Effector memory CD8-positive, alpha-beta T cell (primary cell): ENCODE measurements around the gene XCR1.

Experiments
- ATAC-seq: fragments of 150-1000 bp; cut with Tn5 transposase; replicated peaks from 2 replicates; pipeline ENCODE4 v1.10.0; 2021; ENCODE audit warnings: mild to moderate bottlenecking, moderate library complexity
- DNase-seq, 3 experiments: peaks; one replicate each; pipeline ENCODE4 v3.0.0; 2021
- H3K27ac Mint-ChIP-seq, 2 donors: one replicate each; pipeline ENCODE4 v1.8.0; 2022; ENCODE audit warnings: mild to moderate bottlenecking in 2 of 2, mixed read lengths in 2 of 2, moderate library complexity in 2 of 2
- H3K27me3 Mint-ChIP-seq, 2 donors: one replicate each; pipeline ENCODE4 v1.8.0; 2022; ENCODE audit warnings: mixed read lengths in 2 of 2
- H3K36me3 Mint-ChIP-seq: one replicate; pipeline ENCODE4 v1.8.0; 2022; ENCODE audit warnings: mild to moderate bottlenecking, moderate library complexity, mixed read lengths; ENCODE audit not compliant: insufficient read depth
- H3K4me1 Mint-ChIP-seq, 2 donors: one replicate each; pipeline ENCODE4 v1.8.0; 2022; ENCODE audit warnings: low read depth in 2 of 2, mixed read lengths in 2 of 2
- H3K4me3 Mint-ChIP-seq, 2 donors: one replicate each; pipeline ENCODE4 v1.8.0; 2022; ENCODE audit warnings: mild to moderate bottlenecking in 2 of 2, mixed read lengths in 2 of 2, moderate library complexity in 2 of 2
- H3K9me3 Mint-ChIP-seq, 2 donors: one replicate each; pipeline ENCODE4 v1.8.0; 2022; ENCODE audit warnings: mixed read lengths in 2 of 2

Gene XCR1

DNA sequence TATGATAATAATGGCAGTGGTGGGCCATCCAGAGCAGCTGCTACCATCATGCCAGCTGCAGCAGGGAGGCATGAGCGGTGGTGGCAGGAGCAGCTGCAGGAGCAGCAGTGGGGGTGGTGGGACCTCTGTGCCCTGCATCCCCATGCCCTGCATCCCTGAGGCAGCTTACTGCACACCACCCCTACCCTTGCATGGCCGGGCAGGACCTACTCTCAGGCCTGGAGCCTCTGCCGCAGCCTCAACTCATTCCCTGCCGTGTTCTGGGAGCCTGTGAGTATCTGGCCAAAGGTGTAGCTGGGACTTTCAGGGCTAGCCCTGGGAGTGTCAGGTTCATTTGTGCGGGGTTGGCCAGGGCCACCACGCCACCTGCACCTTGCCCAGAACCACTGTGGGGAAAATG is 3.3 kb upstream of the XCR1 start:
- H3K4me3 Mint-ChIP-seq, result no peak overlapping the region
- H3K27ac Mint-ChIP-seq, result no peak overlapping the region
- no peak for DNase-seq
- H3K9me3 Mint-ChIP-seq, result peaks cover 0 to 4% of the 10 kb centered on the region in 2 donors
- H3K4me1 Mint-ChIP-seq, result peaks cover 1 to 6% of the 10 kb centered on the region in 2 donors
- no peaks in the 10 kb centered on the region for H3K27me3 Mint-ChIP-seq
- ATAC-seq, result no peak
- H3K36me3 Mint-ChIP-seq, result no peaks in the 10 kb centered on the region

DNA sequence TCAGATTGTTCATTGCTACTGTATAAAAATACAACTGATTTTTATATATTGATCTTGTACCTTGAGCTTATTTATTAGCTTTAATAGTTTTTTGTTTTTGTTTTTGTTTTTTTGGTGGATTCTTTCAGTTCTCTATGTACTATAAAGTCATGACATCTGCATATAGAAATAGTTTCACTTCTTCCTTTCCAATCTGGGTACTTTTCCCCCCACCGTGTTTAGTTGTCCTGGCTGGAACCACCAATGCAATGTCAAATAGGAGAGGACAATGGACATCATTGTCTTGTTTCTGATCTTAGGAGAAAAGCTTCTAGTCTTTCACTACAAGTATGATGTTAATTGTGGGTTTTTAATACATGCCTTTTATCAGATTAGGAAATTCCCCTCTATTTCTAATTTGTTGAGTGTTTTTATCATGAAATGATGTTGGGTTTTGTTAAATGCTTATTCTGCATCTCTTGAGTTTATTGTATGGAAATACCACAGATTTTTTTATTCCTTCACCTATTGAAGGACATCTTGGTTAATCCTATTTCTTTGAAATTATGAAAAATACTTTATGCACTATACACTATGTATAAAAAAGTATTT is 2.8 kb upstream of the XCR1 start:
- H3K4me1 Mint-ChIP-seq, result peaks cover 1 to 6% of the 10 kb centered on the region in 2 donors
- H3K27me3 Mint-ChIP-seq, result no peaks in the 10 kb centered on the region
- H3K27ac Mint-ChIP-seq, result peak overlapping the region in 1 of 2 donors; percentile 59
- ATAC-seq (no peak), DNase-seq (no peak)
- no peak overlapping the region for H3K4me3 Mint-ChIP-seq
- H3K9me3 Mint-ChIP-seq, result peaks cover 0 to 4% of the 10 kb centered on the region in 2 donors
- H3K36me3 Mint-ChIP-seq, result no peaks in the 10 kb centered on the region

DNA sequence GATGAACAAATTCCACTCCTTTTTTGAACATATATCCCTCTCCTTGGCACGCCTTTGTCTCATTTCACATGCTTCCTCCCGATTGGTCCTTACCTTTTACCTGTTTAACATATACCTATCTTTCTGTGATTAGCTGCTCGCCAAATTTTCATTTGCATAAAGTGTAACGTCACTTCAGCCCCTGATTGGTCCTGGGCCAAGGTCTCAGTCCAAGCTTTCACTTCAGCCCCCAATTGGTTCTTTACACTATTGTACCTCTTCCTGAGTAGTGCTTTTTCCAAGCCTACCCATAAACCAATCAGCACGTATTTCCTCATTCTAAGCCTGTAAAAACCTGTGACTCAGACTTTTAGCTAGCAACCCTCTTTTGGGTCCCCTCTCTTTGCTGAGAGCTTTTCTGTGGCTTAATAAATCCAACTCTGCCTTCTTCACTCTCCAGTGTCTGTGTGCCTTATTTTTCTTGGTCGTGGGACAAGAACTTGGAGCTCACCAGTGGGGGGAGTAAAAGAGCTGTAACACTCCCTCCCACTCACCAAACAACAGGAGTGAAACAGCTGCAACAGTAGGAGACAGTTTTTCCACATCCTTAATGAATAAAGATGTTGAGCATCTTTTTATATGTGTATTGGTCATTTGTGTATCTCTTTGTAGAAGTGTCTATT is 584 bp upstream of the XCR1 start:
- DNase-seq (no peak), ATAC-seq (no peak)
- no peaks in the 10 kb centered on the region for H3K36me3 Mint-ChIP-seq
- no peak overlapping the region for H3K4me3 Mint-ChIP-seq
- H3K27ac Mint-ChIP-seq, result peak overlapping the region in 1 of 2 donors; percentile 76
- no peaks in the 10 kb centered on the region for H3K27me3 Mint-ChIP-seq
- H3K9me3 Mint-ChIP-seq, result peaks cover 0 to 4% of the 10 kb centered on the region in 2 donors
- peaks cover 1 to 6% of the 10 kb centered on the region in 2 donors for H3K4me1 Mint-ChIP-seq

DNA sequence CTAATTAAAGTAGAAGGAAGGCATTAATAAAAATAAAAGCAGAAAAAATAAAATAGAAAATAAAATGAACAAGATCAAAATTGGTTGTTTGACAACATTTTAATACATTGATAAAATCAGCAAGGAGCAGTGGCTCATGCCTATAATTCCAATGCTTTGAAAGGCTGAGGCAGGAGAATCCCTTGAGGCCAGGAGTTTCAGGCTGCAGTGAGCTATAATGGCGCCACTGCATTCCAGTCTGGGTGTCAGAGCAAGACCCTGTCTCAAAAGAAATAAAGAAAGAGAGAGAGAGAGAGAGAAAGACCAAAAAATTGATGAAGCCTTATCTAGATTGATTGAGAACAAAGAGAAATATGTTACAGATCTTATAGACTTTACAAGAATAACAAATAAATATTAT is 2.1 kb downstream of the XCR1 start:
- no peak overlapping the region for H3K27ac Mint-ChIP-seq
- no peak overlapping the region for H3K4me3 Mint-ChIP-seq
- ATAC-seq (no peak), DNase-seq (no peak)
- H3K36me3 Mint-ChIP-seq, result no peaks in the 10 kb centered on the region
- H3K9me3 Mint-ChIP-seq, result peaks cover 0 to 4% of the 10 kb centered on the region in 2 donors
- H3K27me3 Mint-ChIP-seq, result no peaks in the 10 kb centered on the region
- peaks cover 8 to 11% of the 10 kb centered on the region in 2 donors for H3K4me1 Mint-ChIP-seq

DNA sequence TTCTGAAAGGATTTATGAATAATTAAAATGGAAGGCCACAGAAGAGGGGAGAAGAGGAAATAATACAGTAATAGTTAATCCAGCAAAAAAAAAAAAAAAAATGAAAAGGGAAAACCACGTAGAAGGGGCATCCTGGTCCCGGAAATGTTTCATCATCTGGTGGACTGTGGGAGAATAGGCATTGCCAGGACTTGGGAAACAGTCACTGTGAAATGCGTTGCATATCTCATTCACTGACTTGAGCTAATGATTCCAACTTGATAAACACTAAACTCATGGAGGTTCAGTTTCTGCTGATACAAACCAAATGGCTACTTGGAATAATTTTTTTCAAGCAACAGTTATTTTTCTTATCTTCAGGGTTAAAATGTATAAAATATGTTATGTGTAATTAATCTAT is 3.2 kb downstream of the XCR1 start:
- ATAC-seq (no peak), DNase-seq (no peak)
- Mint-ChIP-seq H3K36me3 (peaks cover 3% of the 10 kb centered on the region), H3K4me3 (no peak overlapping the region), H3K4me1 (peaks cover 5 to 11% of the 10 kb centered on the region in 2 donors), H3K9me3 (peaks cover 0 to 4% of the 10 kb centered on the region in 2 donors), H3K27ac (no peak overlapping the region), H3K27me3 (no peaks in the 10 kb centered on the region)

DNA sequence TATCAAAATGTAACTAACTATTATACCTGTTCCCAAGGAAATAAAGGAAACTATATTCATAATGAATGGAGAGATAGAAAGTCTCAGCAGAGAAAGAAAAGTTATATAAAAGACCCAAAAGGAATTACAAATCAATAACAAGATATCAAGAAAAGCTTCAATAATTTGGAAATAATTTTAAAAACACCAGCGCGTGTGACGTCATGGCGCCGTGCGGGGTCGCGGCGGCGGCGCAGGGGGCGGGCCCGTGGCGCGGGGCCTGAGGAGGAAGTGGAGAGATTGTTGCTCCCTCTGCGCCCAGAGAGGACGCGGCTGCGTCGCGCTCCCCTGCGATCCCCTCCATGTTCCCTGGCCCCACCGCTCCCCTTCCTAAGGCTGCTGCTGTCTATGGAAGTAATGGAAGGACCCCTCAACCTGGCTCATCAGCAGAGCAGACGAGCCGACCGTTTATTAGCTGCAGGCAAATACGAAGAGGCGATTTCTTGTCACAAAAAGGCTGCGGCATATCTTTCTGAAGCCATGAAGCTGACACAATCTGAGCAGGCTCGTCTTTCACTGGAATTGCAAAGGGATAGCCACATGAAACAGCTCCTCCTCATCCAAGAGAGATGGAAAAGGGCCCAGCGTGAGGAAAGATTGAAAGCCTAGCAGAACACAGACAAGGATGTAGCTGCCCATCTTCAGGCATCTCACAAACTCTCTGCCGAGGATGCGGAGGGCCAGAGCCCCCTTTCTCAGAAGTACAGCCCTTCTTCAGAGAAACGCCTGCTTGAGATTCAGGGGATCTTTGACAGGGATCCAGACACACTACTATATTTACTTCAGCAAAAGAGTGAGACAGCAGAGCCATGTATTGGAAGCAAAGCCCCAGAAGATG is 4.1 kb downstream of the XCR1 start:
- Mint-ChIP-seq H3K9me3 (peaks cover 0 to 4% of the 10 kb centered on the region in 2 donors), H3K27ac (no peak overlapping the region), H3K27me3 (no peaks in the 10 kb centered on the region), H3K4me1 (peaks cover 9 to 14% of the 10 kb centered on the region in 2 donors), H3K4me3 (no peak overlapping the region), H3K36me3 (peaks cover 3% of the 10 kb centered on the region)
- no peak for DNase-seq
- no peak for ATAC-seq

DNA sequence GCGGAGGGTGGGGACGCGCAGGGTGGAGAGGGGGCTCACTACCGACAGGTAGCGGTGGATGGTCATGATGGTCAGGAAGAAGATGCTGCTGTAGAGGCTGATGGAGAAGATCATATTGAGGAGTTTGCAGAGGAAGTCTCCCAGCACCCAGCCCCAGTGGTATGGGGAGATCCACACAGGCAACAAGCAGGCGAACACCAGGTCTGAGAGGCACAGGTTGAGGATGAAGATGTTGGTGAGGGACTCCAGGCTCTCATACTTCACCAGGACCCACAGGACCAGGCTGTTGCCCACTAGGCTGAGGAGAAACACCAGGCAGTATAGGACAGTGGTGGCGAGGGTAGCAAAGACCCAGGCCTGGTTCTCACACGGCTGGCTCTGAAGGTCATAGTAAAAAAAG is 5.8 kb downstream of the XCR1 start:
- ATAC-seq (no peak), DNase-seq (no peak)
- Mint-ChIP-seq H3K27me3 (no peaks in the 10 kb centered on the region), H3K4me3 (no peak overlapping the region), H3K4me1 (peaks cover 9 to 14% of the 10 kb centered on the region in 2 donors), H3K36me3 (peaks cover 3% of the 10 kb centered on the region), H3K27ac (peak overlapping the region in 1 of 2 donors; percentile 39), H3K9me3 (no peaks in the 10 kb centered on the region)

DNA sequence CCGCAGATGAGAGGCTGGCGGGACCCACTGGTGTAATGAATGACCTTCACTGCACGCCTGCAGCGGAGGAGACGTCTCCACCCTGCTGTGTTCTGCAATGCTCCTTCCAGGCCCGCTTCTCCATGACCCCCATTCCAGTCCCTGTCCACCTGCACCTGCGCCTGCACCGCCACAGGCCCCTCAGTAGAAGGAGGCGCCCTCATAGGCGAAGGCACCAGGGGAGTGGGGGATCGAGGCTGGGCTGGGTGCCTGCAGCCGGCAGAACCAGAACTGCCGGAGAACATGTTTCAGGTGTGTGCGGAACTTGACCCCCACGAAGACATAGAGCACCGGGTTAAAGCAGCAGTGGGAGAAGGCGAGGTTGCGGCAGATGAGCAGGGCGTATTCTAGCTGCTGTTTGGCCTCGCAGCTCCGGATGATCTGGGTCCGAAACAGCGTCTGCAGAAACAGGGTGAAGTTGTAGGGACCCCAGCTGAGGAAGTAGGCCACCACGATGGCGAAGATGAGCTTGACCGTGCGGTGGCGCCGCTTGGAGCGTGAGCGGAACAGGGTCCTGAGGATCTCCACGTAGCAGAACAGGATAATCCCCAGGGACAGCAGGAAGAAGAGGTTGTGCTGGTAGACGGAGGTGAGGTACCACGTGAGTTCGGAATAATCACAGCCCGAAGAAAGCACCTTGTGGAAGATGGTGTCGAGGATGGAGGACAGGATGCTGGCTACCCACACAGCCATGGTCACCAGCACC is 6.3 kb downstream of the XCR1 start:
- Mint-ChIP-seq H3K27ac (peak overlapping the region in 1 of 2 donors; percentile 39), H3K4me3 (no peak overlapping the region), H3K27me3 (no peaks in the 10 kb centered on the region), H3K9me3 (no peaks in the 10 kb centered on the region), H3K36me3 (peaks cover 3% of the 10 kb centered on the region), H3K4me1 (peaks cover 9 to 14% of the 10 kb centered on the region in 2 donors)
- ATAC-seq, result no peak
- no peak for DNase-seq

DNA sequence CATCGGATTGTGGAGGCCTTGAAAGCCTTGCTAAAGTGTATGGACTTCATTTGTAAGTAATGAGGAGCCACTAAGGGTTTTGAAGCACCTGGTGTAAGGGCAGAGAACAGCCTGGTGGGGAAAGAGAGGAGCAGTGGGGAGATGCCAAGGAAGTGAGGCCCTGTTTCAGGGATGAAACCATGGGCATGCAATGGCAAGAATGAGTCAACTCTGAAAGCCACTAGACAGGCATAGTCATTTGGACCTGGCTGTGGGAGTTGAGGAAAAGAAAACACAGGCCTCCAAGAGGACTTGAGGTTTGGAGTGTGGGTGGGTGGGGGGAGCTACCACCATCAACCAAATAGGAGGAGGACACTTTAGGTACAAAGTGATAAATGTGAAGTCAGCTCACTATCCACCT is 7.6 kb downstream of the XCR1 start:
- H3K27me3 Mint-ChIP-seq, result no peaks in the 10 kb centered on the region
- no peak for ATAC-seq
- DNase-seq, result no peak
- H3K27ac Mint-ChIP-seq, result no peak overlapping the region
- no peak overlapping the region for H3K4me3 Mint-ChIP-seq
- peaks cover 3% of the 10 kb centered on the region for H3K36me3 Mint-ChIP-seq
- H3K4me1 Mint-ChIP-seq, result peaks cover 9 to 14% of the 10 kb centered on the region in 2 donors
- H3K9me3 Mint-ChIP-seq, result no peaks in the 10 kb centered on the region

DNA sequence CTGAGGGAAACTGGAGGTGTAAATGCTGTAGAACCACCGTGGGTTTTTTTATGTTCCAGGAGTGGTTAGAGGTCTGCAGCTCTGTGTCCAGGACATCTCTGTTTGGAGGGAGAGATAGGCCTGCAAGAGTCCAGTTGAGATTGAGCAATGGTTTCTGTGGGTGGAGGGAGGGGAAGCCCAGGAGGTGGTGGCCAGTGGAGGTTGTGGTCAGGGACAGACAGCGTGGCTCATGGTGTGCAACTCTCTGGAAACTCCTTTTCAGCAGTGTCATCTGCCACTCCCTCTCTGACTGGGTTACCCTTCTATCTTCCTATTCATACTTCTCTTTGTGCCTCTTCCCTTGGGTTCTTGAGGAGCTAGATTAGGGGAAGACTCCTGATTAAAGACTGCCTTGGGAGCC is 9.6 kb downstream of the XCR1 start:
- no peaks in the 10 kb centered on the region for H3K9me3 Mint-ChIP-seq
- no peak overlapping the region for H3K4me3 Mint-ChIP-seq
- ATAC-seq, result no peak
- no peaks in the 10 kb centered on the region for H3K27me3 Mint-ChIP-seq
- peaks cover 3% of the 10 kb centered on the region for H3K36me3 Mint-ChIP-seq
- DNase-seq, result no peak
- peaks cover 14 to 20% of the 10 kb centered on the region in 2 donors for H3K4me1 Mint-ChIP-seq
- no peak overlapping the region for H3K27ac Mint-ChIP-seq

DNA sequence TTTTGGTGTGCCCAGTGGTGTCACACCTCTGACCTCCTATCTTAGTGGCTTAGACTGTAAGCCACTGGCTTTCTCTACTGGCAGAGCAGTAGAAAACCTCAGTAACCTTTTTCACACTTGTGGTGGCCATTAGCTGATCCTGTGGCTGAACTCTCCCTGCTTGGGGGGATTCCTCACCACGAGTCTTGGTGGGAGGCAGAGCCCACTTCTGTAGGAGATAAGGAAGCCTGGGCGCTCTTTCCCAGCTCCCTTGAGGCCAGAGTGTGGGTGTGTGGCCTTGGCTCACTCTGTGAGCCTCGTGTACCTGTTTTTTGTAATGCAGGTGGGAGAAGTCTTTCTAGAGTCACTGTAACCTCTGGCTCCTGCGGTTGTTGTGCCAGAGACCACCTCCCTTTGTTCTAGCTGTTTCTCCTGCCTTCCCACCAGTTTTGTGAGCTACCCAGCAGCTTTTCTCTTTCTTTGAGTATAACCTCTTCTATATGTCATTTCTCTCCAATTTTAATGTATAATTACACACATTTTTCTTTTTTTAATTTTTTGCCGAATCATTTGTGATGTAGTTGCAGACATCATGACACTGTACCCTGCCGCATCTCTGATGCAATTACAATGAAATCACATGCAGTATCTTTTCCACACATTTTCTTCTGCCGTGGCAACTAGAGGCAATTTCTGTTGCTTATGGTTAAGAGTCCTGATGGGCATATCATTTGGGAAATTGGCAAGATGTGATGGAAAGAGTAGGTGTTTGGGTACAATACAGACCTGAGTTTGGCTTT is 13.8 kb downstream of the XCR1 start:
- Mint-ChIP-seq H3K4me1 (peaks cover 7 to 9% of the 10 kb centered on the region in 2 donors), H3K36me3 (no peaks in the 10 kb centered on the region), H3K27ac (peak overlapping the region in 1 of 2 donors; percentile 45), H3K4me3 (no peak overlapping the region), H3K27me3 (no peaks in the 10 kb centered on the region), H3K9me3 (no peaks in the 10 kb centered on the region)
- ATAC-seq (peak; percentile 54), DNase-seq (no peak)

DNA sequence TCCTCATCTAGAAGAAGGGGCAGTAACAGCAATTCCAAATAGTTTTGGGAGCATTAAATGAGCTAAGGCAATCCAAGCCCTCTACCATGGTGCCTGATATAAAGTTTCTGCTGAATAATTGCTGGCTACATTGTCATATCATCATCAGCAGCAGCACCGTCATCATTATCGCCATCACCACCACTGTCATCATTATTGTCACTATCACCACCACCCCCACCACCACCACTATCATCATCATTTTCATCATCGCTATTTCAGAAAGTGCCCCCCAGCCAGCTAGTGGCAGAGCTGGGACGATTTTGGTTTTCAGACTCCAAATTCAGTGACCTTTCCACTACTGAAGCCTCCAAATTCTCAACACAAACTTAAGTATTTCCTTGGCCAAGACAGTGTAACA is 15.0 kb downstream of the XCR1 start:
- DNase-seq (no peak), ATAC-seq (no peak)
- no peak overlapping the region for H3K4me3 Mint-ChIP-seq
- peaks cover 5 to 7% of the 10 kb centered on the region in 2 donors for H3K4me1 Mint-ChIP-seq
- H3K9me3 Mint-ChIP-seq, result no peaks in the 10 kb centered on the region
- no peaks in the 10 kb centered on the region for H3K36me3 Mint-ChIP-seq
- H3K27me3 Mint-ChIP-seq, result no peaks in the 10 kb centered on the region
- no peak overlapping the region for H3K27ac Mint-ChIP-seq
